ENCODE results near the gene CCSER1.
"Not testable (repeated sequence)": the region's sequence is repeated elsewhere in the genome, so short reads cannot be mapped to it uniquely, and the experiment has no call there.

The CCSER1 gene

GRCh38 chr4:90299373-90299772 lies 172.2 kb downstream of the CCSER1 start:
- no peak for DNase-seq (ENCODE audit: low spot score)

- no peak for DNase-seq (ENCODE audit: low spot score)
Measured at GRCh38 chr4:90306810-90307209, 179.6 kb downstream of the CCSER1 start.

GRCh38 chr4:90317140-90317539 lies 189.9 kb downstream of the CCSER1 start:
- peak; percentile 2 for DNase-seq (ENCODE audit: low spot score)

GRCh38 chr4:90317785-90318184 lies 190.6 kb downstream of the CCSER1 start:
- peak; percentile 54 for DNase-seq (ENCODE audit: low spot score)

GRCh38 chr4:90318193-90318592 lies 191.0 kb downstream of the CCSER1 start:
- DNase-seq (ENCODE audit: low spot score): peak; percentile 9

GRCh38 chr4:90328558-90328957 lies 201.4 kb downstream of the CCSER1 start:
- DNase-seq (ENCODE audit: low spot score): no peak

GRCh38 chr4:90330546-90330945 lies 203.4 kb downstream of the CCSER1 start:
- DNase-seq (ENCODE audit: low spot score): no peak

- DNase-seq (ENCODE audit: low spot score): no peak
Measured at GRCh38 chr4:90345549-90346215, 218.5 kb downstream of the CCSER1 start.

GRCh38 chr4:90349636-90350035 lies 222.4 kb downstream of the CCSER1 start:
- DNase-seq (ENCODE audit: low spot score): no peak

- DNase-seq (ENCODE audit: low spot score): peak; percentile 3
Measured at GRCh38 chr4:90357117-90357710, 230.0 kb downstream of the CCSER1 start.

GRCh38 chr4:90375081-90375480 lies 247.9 kb downstream of the CCSER1 start:
- peak; percentile 7 for DNase-seq (ENCODE audit: low spot score)

GRCh38 chr4:90393215-90393614 lies 266.0 kb downstream of the CCSER1 start:
- DNase-seq (ENCODE audit: low spot score): no peak

GRCh38 chr4:90403781-90404180 lies 276.6 kb downstream of the CCSER1 start:
- DNase-seq (ENCODE audit: low spot score): no peak

- DNase-seq (ENCODE audit: low spot score): not testable (repeated sequence)
Measured at GRCh38 chr4:90407897-90408296, 280.7 kb downstream of the CCSER1 start.

- DNase-seq (ENCODE audit: low spot score): not testable (repeated sequence)
Measured at GRCh38 chr4:90412786-90413185, 285.6 kb downstream of the CCSER1 start.

- no peak for DNase-seq (ENCODE audit: low spot score)
Measured at GRCh38 chr4:90415116-90415515, 287.9 kb downstream of the CCSER1 start.

- DNase-seq (ENCODE audit: low spot score): peak; percentile 21
Measured at GRCh38 chr4:90419124-90419711, 292.0 kb downstream of the CCSER1 start.

GRCh38 chr4:90421161-90421560 lies 294.0 kb downstream of the CCSER1 start:
- DNase-seq (ENCODE audit: low spot score): no peak

GRCh38 chr4:90425893-90426292 lies 298.7 kb downstream of the CCSER1 start:
- no peak for DNase-seq (ENCODE audit: low spot score)

GRCh38 chr4:90438522-90438921 lies 311.3 kb downstream of the CCSER1 start:
- no peak for DNase-seq (ENCODE audit: low spot score)

GRCh38 chr4:90441770-90442169 lies 314.6 kb downstream of the CCSER1 start:
- DNase-seq (ENCODE audit: low spot score): no peak

GRCh38 chr4:90442619-90443018 lies 315.4 kb downstream of the CCSER1 start:
- no peak for DNase-seq (ENCODE audit: low spot score)

GRCh38 chr4:90443231-90443630 lies 316.0 kb downstream of the CCSER1 start:
- no peak for DNase-seq (ENCODE audit: low spot score)

GRCh38 chr4:90444904-90445303 lies 317.7 kb downstream of the CCSER1 start:
- DNase-seq (ENCODE audit: low spot score): no peak

Measured in AG08395 (cell line).